ENCODE results near the gene ERO1A.
A peak's percentile ranks its signal among the peaks of the same experiment; 100 is the strongest.
"Not testable (repeated sequence)": the region's sequence is repeated elsewhere in the genome, so short reads cannot be mapped to it uniquely, and the experiment has no call there.

Gene ERO1A

GRCh38 chr14:52695481-52696091, at the start of gene ERO1A:
TSS of gene ERO1A (minus strand) at chr14:52695558. CDS start at chr14:52695481, 77 bp downstream.
- DNase-seq, result peak; percentile 88

- DNase-seq, result no peak
These were observed 46.5 kb upstream of the ERO1A start for GRCh38 chr14:52741865-52742264.

GRCh38 chr14:52740751-52741150, 45.4 kb upstream of the ERO1A start:
- no peak for DNase-seq

- no peak for DNase-seq
These were observed 43.1 kb upstream of the ERO1A start for GRCh38 chr14:52738409-52738808.

- DNase-seq, result no peak
These were observed 40.6 kb upstream of the ERO1A start for GRCh38 chr14:52735921-52736489.

- no peak for DNase-seq
These were observed 38.5 kb upstream of the ERO1A start for GRCh38 chr14:52733824-52734223.

- DNase-seq, result no peak
These were observed 35.4 kb upstream of the ERO1A start for GRCh38 chr14:52730709-52731111.

- DNase-seq, result peak; percentile 99
These were observed 34.8 kb upstream of the ERO1A start, which contains the start of gene STYX for GRCh38 chr14:52729925-52730708. TSS of gene STYX (plus strand) at chr14:52730166. CDS start at chr14:52730475, 309 bp downstream.

- DNase-seq, result no peak
These were observed 34.2 kb upstream of the ERO1A start for GRCh38 chr14:52729585-52729924.

GRCh38 chr14:52729035-52729434, 33.7 kb upstream of the ERO1A start:
- DNase-seq, result not testable (repeated sequence)

- DNase-seq, result not testable (repeated sequence)
These were observed 32.2 kb upstream of the ERO1A start for GRCh38 chr14:52727509-52727908.

- DNase-seq, result no peak
These were observed 28.9 kb upstream of the ERO1A start for GRCh38 chr14:52724360-52724644.

GRCh38 chr14:52723514-52724359, 28.4 kb upstream of the ERO1A start:
- DNase-seq, result no peak

GRCh38 chr14:52716155-52716554, 20.8 kb upstream of the ERO1A start:
- no peak for DNase-seq

GRCh38 chr14:52711666-52712065, 16.3 kb upstream of the ERO1A start:
- DNase-seq, result no peak

GRCh38 chr14:52706724-52707706, 11.7 kb upstream of the ERO1A start, which contains the start of gene PSMC6:
TSS of gene PSMC6 (plus strand) at chr14:52707200. CDS start at chr14:52707220, 20 bp downstream.
- peak; percentile 97 for DNase-seq

GRCh38 chr14:52706286-52706685, 10.9 kb upstream of the ERO1A start:
- DNase-seq, result no peak

- DNase-seq, result no peak
These were observed 8.3 kb upstream of the ERO1A start for GRCh38 chr14:52703664-52704063.

- DNase-seq, result no peak
These were observed 7.9 kb upstream of the ERO1A start for GRCh38 chr14:52703225-52703624.

GRCh38 chr14:52701223-52701622, 5.9 kb upstream of the ERO1A start:
- DNase-seq, result no peak

GRCh38 chr14:52700701-52701172, 5.4 kb upstream of the ERO1A start:
- no peak for DNase-seq

All from right hindlimb (tissue), 1 donor.